D721Med (cell line): ENCODE measurements around the gene TTI1.

Experiments used
- DNase-seq: peaks from one replicate; pipeline ENCODE4 v3.0.0; 2011; ENCODE audit warnings: low spot score; ENCODE audit not compliant: insufficient read length
- FAIRE-seq: peaks from 2 replicates; lab custom pipeline; 2011; peaks lifted over from hg19 to GRCh38; lab: Jason Lieb, UNC
- TF ChIP-seq, protein P1 (sequence below): IDR thresholded peaks from 2 replicates; pipeline ENCODE4 v1.5.1; 2012; ENCODE audit warnings: mild to moderate bottlenecking, control low read depth; ENCODE audit not compliant: insufficient read depth; ENCODE audit errors: missing control alignments

The TTI1 gene

DNA sequence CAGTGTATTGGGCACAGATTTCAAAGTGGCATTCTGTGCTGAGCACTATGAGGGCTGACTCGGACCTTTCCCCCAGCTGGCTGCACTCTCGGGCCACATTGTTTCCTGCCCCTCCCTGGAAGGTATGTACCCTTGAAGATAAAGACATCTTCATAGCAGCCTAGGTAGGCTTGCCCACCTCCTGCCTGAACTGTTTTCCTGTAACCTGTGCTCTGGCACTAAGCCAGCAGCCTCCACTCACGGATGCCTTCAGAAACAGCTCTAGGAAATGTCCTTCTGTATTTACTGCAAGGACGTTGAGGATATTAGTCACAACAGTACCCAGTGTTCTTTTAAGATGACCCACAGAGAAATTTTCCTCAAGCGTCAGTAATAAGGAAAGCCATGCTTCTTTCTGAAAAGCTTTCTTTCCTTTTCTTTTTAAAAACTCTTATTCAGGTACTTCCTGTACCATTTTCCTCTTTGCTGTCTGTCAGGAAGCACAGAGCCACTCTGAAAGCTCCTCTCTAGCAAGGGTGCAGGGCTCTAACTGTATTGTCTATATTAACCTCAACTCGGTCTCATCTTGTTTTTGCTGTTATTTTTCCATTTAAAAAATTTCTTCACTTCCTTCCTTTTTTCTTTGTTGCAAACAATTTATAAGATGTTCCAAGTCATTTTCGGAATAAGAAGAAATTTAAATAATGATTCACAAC is 43.5 kb downstream of the TTI1 start:
- TF ChIP-seq, protein P1, sequence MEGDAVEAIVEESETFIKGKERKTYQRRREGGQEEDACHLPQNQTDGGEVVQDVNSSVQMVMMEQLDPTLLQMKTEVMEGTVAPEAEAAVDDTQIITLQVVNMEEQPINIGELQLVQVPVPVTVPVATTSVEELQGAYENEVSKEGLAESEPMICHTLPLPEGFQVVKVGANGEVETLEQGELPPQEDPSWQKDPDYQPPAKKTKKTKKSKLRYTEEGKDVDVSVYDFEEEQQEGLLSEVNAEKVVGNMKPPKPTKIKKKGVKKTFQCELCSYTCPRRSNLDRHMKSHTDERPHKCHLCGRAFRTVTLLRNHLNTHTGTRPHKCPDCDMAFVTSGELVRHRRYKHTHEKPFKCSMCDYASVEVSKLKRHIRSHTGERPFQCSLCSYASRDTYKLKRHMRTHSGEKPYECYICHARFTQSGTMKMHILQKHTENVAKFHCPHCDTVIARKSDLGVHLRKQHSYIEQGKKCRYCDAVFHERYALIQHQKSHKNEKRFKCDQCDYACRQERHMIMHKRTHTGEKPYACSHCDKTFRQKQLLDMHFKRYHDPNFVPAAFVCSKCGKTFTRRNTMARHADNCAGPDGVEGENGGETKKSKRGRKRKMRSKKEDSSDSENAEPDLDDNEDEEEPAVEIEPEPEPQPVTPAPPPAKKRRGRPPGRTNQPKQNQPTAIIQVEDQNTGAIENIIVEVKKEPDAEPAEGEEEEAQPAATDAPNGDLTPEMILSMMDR, result no peak
- DNase-seq, result no peak
- FAIRE-seq, result no peak

DNA sequence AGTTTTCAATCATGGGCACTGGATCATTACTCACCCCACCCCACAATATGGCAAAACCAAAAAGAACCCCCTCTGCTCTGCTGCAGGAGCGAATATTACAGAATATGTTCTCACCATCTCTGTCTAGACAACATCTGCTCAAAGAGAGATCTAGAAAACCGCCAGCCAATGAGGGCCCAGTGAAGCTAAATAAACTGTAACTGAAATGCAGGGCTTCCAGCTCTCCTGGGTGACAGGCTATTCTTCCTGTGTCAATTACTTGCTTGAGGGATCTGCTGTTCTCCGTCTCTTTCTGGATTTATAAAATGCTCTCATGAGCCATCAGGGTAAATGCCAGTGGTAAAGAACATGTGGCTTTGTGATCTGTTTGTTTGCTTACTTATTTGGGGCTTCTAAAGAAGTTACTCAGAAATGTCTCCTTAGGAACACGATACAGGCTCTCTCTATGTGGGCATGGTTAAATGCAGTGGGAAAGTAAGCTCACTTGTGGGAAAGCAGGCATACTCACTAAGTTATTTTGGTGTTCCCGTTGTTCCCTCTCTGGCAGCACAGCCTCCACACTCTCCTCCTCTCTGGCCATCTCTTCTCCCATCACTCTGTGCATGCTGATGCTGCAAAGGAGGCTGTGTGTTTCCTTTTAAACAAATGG is 44.8 kb downstream of the TTI1 start:
- TF ChIP-seq, protein P1, result no peak
- no peak for FAIRE-seq
- DNase-seq, result no peak

DNA sequence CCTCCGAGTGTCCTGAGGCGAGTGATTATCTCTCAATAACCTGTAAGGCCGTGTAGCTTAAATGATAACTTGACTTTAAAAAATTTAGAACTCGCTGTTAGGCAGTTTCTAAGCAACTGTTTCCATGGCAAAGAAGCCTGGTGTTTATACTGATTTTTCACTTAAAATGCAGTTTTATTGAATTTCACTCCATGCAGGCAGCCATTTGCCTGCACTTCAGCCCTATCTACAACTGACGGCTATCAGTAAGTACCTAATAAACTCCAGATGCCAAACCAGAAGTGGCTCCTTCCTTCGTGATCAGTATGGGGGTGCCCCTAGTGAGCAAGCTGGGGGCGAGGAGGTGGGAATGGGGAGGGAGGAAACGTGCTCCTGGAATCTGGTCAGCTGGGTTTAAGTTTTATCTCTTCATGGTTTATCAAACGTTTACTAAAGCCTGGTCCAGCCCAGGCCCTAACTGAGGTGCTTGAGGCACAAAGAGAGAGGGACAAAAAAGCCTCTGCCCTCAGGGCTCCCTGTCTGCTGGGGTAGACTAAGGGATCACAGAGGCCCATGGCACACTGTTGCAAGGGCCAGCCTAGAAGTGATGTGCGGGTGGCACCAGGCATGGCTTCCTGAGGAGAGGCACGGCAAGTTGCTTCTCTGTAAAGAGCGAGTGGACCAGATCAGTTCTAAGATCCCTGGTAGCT is 45.5 kb downstream of the TTI1 start:
- TF ChIP-seq, protein P1, result no peak
- DNase-seq, result no peak
- no peak for FAIRE-seq

DNA sequence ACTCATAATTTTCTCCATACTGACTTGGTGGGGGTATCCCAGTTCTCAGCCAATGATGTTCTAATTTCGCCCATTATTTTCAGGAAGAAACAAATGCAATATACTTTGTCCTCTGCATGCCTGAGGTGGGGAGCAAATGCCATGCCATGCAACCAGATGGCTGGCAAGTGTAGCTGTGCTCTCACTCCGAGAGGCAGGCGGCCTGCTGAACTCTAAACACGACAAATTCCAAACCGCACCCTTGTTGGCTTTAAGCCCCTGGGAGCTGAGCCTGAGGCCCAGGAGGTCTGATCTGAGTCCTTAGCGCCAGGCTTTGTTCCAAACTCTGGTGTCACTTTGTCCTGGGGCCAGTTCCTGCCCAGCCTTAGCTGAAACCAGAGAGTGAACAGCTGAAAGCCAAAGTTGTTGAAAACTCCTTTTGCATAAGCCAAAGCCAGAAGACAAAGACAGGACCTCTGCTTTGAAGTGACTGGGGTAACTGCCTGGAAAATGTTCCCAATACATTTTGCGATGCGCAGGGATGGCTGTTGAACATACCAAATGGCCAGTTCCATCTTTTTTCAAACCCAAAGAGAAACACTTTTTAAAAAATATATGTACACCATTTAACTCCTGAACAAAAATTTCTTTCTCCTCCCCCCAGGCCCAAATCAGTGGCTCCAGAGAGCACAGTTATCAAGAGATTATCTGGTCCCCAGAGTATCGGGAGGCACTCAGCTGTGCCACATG is 46.2 kb downstream of the TTI1 start:
- FAIRE-seq (no peak), DNase-seq (peak; percentile 52)
- TF ChIP-seq, protein P1, result no peak

DNA sequence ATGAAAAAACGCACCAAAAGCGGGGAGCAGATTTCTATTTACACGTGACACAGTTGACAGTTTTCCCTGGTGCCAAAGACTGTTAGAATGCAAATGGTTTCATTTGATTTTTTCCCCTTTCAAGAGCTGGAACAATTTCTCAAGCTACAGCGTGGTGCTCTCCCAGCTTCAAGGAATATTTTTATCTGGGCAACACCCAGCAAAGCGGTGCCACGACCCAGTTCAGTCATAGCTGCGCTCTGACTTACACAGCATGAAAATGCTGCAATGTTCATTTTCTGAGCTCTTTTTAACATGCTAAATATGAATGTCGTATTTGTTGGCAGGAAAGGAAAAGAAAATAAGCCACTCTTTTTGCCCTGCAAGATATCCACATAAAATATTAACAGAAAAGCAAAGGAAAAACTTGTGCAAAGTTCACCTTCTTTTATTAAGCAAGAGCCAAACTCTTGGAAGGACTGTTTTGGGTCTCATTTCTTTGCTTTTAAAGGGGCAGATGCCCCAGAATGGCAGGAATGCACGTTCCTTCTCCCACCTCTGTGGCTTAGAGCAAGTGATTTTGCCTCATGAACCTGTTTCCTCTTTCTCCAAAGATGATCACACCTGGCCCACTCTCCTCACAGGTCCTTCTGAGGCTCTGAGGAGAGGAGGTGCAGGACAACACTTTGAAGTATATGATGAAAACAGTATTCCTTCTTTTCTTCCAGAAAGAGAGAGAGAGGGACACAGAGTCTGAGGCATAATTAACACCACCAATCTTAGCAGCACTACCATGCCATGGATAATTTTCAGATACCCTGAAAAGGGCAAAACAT is 47.0 kb downstream of the TTI1 start:
- FAIRE-seq (no peak), DNase-seq (no peak)
- TF ChIP-seq, protein P1, result no peak

DNA sequence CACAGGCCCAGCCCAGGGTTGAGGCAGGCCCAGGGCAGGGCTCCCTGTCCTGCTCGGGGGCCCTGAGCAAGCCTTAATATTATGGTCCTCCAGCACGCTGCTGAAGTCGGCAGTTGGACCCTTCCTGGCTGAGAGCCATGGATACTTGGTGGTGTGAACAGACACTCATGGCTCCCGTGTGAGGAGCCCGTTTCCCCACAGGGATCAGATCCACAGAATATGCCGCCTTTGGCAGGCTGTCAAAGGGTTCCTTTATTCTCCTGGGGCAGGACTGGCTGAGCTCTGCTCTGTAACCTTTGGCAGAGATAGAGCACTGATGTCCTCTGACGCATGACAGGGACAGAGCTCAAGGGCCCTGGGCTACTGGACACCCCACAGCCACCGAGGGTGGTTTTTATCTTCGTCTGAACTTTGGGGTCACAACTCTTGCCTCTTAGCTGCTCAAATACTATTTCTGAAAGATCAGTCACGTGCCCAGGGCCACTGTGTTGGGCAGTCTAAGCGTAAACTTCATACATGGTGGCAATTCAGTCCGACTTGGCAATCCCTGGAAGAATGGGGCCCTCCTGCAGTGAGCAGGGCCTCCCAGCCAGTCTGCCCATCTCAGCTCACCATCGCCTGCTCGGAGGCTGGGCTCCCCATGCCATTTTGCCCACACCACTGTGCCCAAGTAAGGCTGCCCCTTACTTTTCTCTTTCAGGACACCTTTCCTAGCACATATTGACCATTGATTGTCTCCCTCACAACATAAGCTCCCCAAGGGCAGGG is 49.1 kb downstream of the TTI1 start:
- TF ChIP-seq, protein P1, result no peak
- DNase-seq (no peak), FAIRE-seq (no peak)
